Measurements from ENCODE around the gene PLXNB1.

Gene PLXNB1

GRCh38 chr3:48445277-48445882 is 15.5 kb upstream of the PLXNB1 start:
- peak overlapping the region; percentile 85 for H3K9ac ChIP-seq (ENCODE audit: low read depth, low read length)
- no peak overlapping the region for H3K27ac ChIP-seq (ENCODE audit: low read length)
- DNase-seq (no peak), ATAC-seq (ENCODE audit: insufficient read depth, low read depth) (no peak)
- H3K4me3 ChIP-seq (ENCODE audit: low read depth in 1 of 2, low read length in 2 of 2): peak overlapping the region; percentile 48 to 89; a peak in 3 of 4 replicates
- peaks cover 23% of the 10 kb centered on the region for H3K36me3 ChIP-seq (ENCODE audit: insufficient read depth, low read length)
- no peaks in the 10 kb centered on the region for H3K9me3 ChIP-seq (ENCODE audit: insufficient read depth, low read length, severe bottlenecking)
- peak overlapping the region; percentile 83 for H3K4me2 ChIP-seq (ENCODE audit: insufficient read depth, low read length)
- TF ChIP-seq CTCF (IDR thresholded peaks at IDR 0.05; ENCODE audit: borderline replicate concordance, extremely low read depth, low read length, poor library complexity, severe bottlenecking) (no peak), EZH2 (IDR thresholded peaks at IDR 0.05; ENCODE audit: borderline replicate concordance, low read depth, low read length, severe bottlenecking) (no peak)
- peaks cover 52% of the 10 kb centered on the region for H3K4me1 ChIP-seq (ENCODE audit: insufficient read depth, low read length)
- H2AFZ ChIP-seq (ENCODE audit: low read depth, low read length): peak overlapping the region; percentile 92; the same call in 1 of the 2 replicates
- H4K20me1 ChIP-seq (ENCODE audit: insufficient read depth, low read length): peaks cover 12% of the 10 kb centered on the region
- no peaks in the 10 kb centered on the region for H3K27me3 ChIP-seq (ENCODE audit: insufficient read depth, low read length, poor library complexity)
- H3K79me2 ChIP-seq (ENCODE audit: insufficient read depth, low read length): peaks cover 51% of the 10 kb centered on the region

DNA sequence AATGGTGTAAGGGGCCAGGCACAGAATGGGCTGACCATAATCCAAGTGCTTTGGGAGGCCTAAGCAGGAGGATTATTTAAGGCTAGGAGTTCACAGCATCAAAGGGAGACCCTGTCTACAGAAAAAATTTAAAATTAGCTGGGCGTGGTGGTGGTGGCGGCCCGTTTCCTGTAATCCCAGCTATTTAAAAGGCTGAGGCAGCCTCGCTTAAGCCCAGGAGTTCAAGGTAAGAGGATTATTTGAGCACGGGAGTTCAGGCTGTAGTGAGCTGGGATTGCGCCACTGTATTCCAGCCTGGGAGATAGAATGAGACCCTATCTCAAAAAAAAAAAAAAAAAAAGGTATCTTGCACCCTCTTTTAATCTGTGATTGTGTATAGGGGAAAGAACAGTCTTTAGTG is 12.1 kb upstream of the PLXNB1 start:
- H4K20me1 ChIP-seq (ENCODE audit: insufficient read depth, low read length): peaks cover 12% of the 10 kb centered on the region
- TF ChIP-seq CTCF (IDR thresholded peaks at IDR 0.05; ENCODE audit: borderline replicate concordance, extremely low read depth, low read length, poor library complexity, severe bottlenecking) (no peak), EZH2 (IDR thresholded peaks at IDR 0.05; ENCODE audit: borderline replicate concordance, low read depth, low read length, severe bottlenecking) (no peak)
- peak overlapping the region; percentile 78 for H3K9ac ChIP-seq (ENCODE audit: low read depth, low read length)
- no peaks in the 10 kb centered on the region for H3K9me3 ChIP-seq (ENCODE audit: insufficient read depth, low read length, severe bottlenecking)
- DNase-seq (no peak), ATAC-seq (ENCODE audit: insufficient read depth, low read depth) (no peak)
- peak overlapping the region; percentile 89 for H3K4me2 ChIP-seq (ENCODE audit: insufficient read depth, low read length)
- peaks cover 49% of the 10 kb centered on the region for H3K79me2 ChIP-seq (ENCODE audit: insufficient read depth, low read length)
- peak overlapping the region in 1 of 2 experiments; percentile 87; a peak in 2 of 4 replicates for H3K4me3 ChIP-seq (ENCODE audit: low read depth in 1 of 2, low read length in 2 of 2)
- H3K27ac ChIP-seq (ENCODE audit: low read length): no peak overlapping the region
- no peak overlapping the region for H2AFZ ChIP-seq (ENCODE audit: low read depth, low read length)
- peaks cover 23% of the 10 kb centered on the region for H3K36me3 ChIP-seq (ENCODE audit: insufficient read depth, low read length)
- H3K4me1 ChIP-seq (ENCODE audit: insufficient read depth, low read length): peaks cover 48% of the 10 kb centered on the region
- H3K27me3 ChIP-seq (ENCODE audit: insufficient read depth, low read length, poor library complexity): no peaks in the 10 kb centered on the region

- Histone ChIP-seq H3K9me3 (ENCODE audit: insufficient read depth, low read length, severe bottlenecking) (no peaks in the 10 kb centered on the region), H3K36me3 (ENCODE audit: insufficient read depth, low read length) (peaks cover 23% of the 10 kb centered on the region), H3K79me2 (ENCODE audit: insufficient read depth, low read length) (peaks cover 38% of the 10 kb centered on the region), H2AFZ (ENCODE audit: low read depth, low read length) (peak overlapping the region; percentile 77), H3K4me3 (ENCODE audit: low read depth in 1 of 2, low read length in 2 of 2) (peak overlapping the region; percentile 47 to 87; a peak in 3 of 4 replicates), H3K4me1 (ENCODE audit: insufficient read depth, low read length) (peaks cover 52% of the 10 kb centered on the region), H3K4me2 (ENCODE audit: insufficient read depth, low read length) (peak overlapping the region; percentile 89), H3K27ac (ENCODE audit: low read length) (peak overlapping the region; percentile 82), H3K9ac (ENCODE audit: low read depth, low read length) (peak overlapping the region; percentile 78), H3K27me3 (ENCODE audit: insufficient read depth, low read length, poor library complexity) (no peaks in the 10 kb centered on the region), H4K20me1 (ENCODE audit: insufficient read depth, low read length) (peaks cover 12% of the 10 kb centered on the region)
- TF ChIP-seq EZH2 (IDR thresholded peaks at IDR 0.05; ENCODE audit: borderline replicate concordance, low read depth, low read length, severe bottlenecking) (no peak), CTCF (IDR thresholded peaks at IDR 0.05; ENCODE audit: borderline replicate concordance, extremely low read depth, low read length, poor library complexity, severe bottlenecking) (no peak)
- DNase-seq (no peak), ATAC-seq (ENCODE audit: insufficient read depth, low read depth) (no peak)
These were observed 10.7 kb upstream of the PLXNB1 start for GRCh38 chr3:48440590-48440958.
